Panc1 (cell line): ENCODE data around the gene KBTBD12. TPM values are rescaled to one million over a fixed set of nuclear protein-coding genes. Genes with fewer than 3 reads are reported as not detected.

Experiments used
- ATAC-seq: fragments of 200-7000 bp; cut with Tn5 transposase; 2 replicates; pipeline ENCODE4 v1.9.1; 2020; ENCODE audit warnings: mild to moderate bottlenecking, moderate library complexity
- BruUV-seq: library from RNA; stranded (reverse); fragments of 400-500 nt; replicated peaks from 2 replicates; lab custom pipeline; 2021; lab: Mats Ljungman, UMichigan
- CTCF ChIA-PET: fragments of 300-600 bp; sonication (Branson Sonifier 250); formaldehyde crosslinking; loops from one replicate; lab custom pipeline; 2022; ENCODE audit warnings: antibody characterized with exemption; lab: Charles Lee
- POLR2A ChIA-PET: fragments of 300-600 bp; sonication (Branson Sonifier 250); formaldehyde crosslinking; loops from one replicate; lab custom pipeline; 2022; ENCODE audit warnings: antibody characterized with exemption; lab: Charles Lee
- DNase-seq: peaks from one replicate; pipeline ENCODE4 v3.0.0-alpha.2; 2010; ENCODE audit warnings: low read depth, low spot score
- H3K27ac ChIP-seq: 2 replicates; pipeline ENCODE4 v1.5.1; 2011; ENCODE audit warnings: mild to moderate bottlenecking, low read length, inconsistent platforms
- H3K27me3 ChIP-seq: fragments of 200-500 bp; sonication (Bioruptor generic); 2 replicates; pipeline ENCODE4 v1.6.0; 2014; ENCODE audit warnings: low read length, inconsistent platforms; ENCODE audit not compliant: control insufficient read depth, insufficient read depth
- H3K36me3 ChIP-seq: fragments of 200-500 bp; sonication (Bioruptor generic); 2 replicates; pipeline ENCODE4 v1.5.1; 2014; ENCODE audit warnings: inconsistent platforms, mild to moderate bottlenecking, low read length, moderate library complexity; ENCODE audit not compliant: control insufficient read depth, insufficient read depth
- H3K4me1 ChIP-seq: 2 replicates; pipeline ENCODE4 v1.5.1; 2011; ENCODE audit warnings: inconsistent platforms, mild to moderate bottlenecking, low read length, moderate library complexity; ENCODE audit not compliant: control insufficient read depth, insufficient read depth
- H3K4me3 ChIP-seq, 2 experiments: 2 replicates each; pipeline ENCODE4 v1.5.1; 2011 to 2012; ENCODE audit warnings: low read depth in 2 of 2, low read length in 2 of 2, mild to moderate bottlenecking in 2 of 2, inconsistent platforms in 1 of 2, moderate library complexity in 1 of 2
- H3K9me3 ChIP-seq: fragments of 200-500 bp; sonication (Bioruptor generic); 2 replicates; pipeline ENCODE4 v1.5.1; 2014; ENCODE audit warnings: low read depth, mild to moderate bottlenecking, inconsistent platforms, low read length, moderate library complexity; ENCODE audit not compliant: control insufficient read depth, insufficient read depth
- CTCF ChIP-seq: fragments of 450-650 bp; IDR thresholded peaks from 2 replicates; pipeline ENCODE4 v1.5.1; 2017; ENCODE audit warnings: mild to moderate bottlenecking
- POLR2AphosphoS5 ChIP-seq: IDR thresholded peaks from 2 replicates; pipeline ENCODE4 v1.6.1; 2012; ENCODE audit warnings: mild to moderate bottlenecking, low read depth, low read length, moderate library complexity
- REST ChIP-seq, 2 experiments: IDR thresholded peaks; 2 replicates each; pipeline ENCODE4 v1.6.1; 2011 to 2012; ENCODE audit warnings: low read depth in 2 of 2, control low read depth in 1 of 2, low read length in 1 of 2, mild to moderate bottlenecking in 1 of 2, moderate library complexity in 1 of 2; ENCODE audit not compliant: insufficient read depth in 1 of 2
- SIN3A ChIP-seq: IDR thresholded peaks from 2 replicates; pipeline ENCODE4 v1.6.1; 2012; ENCODE audit warnings: low read depth, mild to moderate bottlenecking, low read length, moderate library complexity, borderline replicate concordance; ENCODE audit not compliant: insufficient read depth
- TCF7L2 ChIP-seq: IDR thresholded peaks from 2 replicates; pipeline ENCODE4 v1.6.1; 2011; ENCODE audit warnings: mild to moderate bottlenecking, low read depth, low read length, inconsistent platforms
- in situ Hi-C: cut with HindIII; loops from 2 replicates; pipeline ENCODE4 v1.10.0; 2016; ENCODE audit warnings: low sequenced_read_pairs, low pct_unique_long_range_greater_than_20kb
- intact Hi-C: fragments of 100-400 bp; cut with micrococcal nuclease; formaldehyde crosslinking; loops from one replicate; pipeline ENCODE4 v1.10.0; 2022; ENCODE audit not compliant: unreplicated experiment
- total RNA-seq: library from RNA; stranded (reverse); gene quantifications from one replicate; pipeline ENCODE4 v1.2.1, GENCODE V29; 2021; ENCODE audit not compliant: unreplicated experiment

The KBTBD12 gene
- total RNA-seq, 1 experiment from 2014 or later = 0.28 TPM

- peaks cover 34% of the 10 kb centered on the region for H3K27me3 ChIP-seq
- no peaks in the 10 kb centered on the region for H3K36me3 ChIP-seq
- TF ChIP-seq SIN3A (no peak), TCF7L2 (no peak), CTCF (no peak), REST (IDR thresholded peaks at IDR 0.05; ENCODE audit: insufficient read depth in 1 of 2, low read depth in 2 of 2, low read length in 1 of 2) (no peak), POLR2AphosphoS5 (no peak)
- H3K9me3 ChIP-seq = no peaks in the 10 kb centered on the region
- no peak overlapping the region for H3K4me3 ChIP-seq
- H3K27ac ChIP-seq = no peak overlapping the region
- ChIA-PET CTCF (interaction anchor here (0.7 kb wide), 1 partner anchor 405 kb away, joined by 3 read pairs; no protein-coding TSS in a partner anchor), POLR2A (no interaction called here)
- DNase-seq (no peak), ATAC-seq (no peak)
- intact Hi-C loops = no loop called here
- in situ Hi-C loops = loop anchor here (10.0 kb wide), 1 partner anchor 105 kb away; no protein-coding TSS in a partner anchor
- no TSS peak for BruUV-seq
- no peaks in the 10 kb centered on the region for H3K4me1 ChIP-seq
These were observed 34.5 kb downstream of the KBTBD12 start for GRCh38 chr3:127949446-127950055.

- TF ChIP-seq POLR2AphosphoS5 (no peak), REST (IDR thresholded peaks at IDR 0.05; ENCODE audit: insufficient read depth in 1 of 2, low read depth in 2 of 2, low read length in 1 of 2) (no peak), TCF7L2 (no peak), CTCF (no peak), SIN3A (no peak)
- no peak for ATAC-seq
- Histone ChIP-seq H3K4me3 (no peak overlapping the region), H3K36me3 (no peaks in the 10 kb centered on the region), H3K9me3 (no peaks in the 10 kb centered on the region), H3K27me3 (peaks cover 43% of the 10 kb centered on the region), H3K27ac (no peak overlapping the region), H3K4me1 (no peaks in the 10 kb centered on the region)
- BruUV-seq = no TSS peak
- ChIA-PET CTCF (no interaction called here), POLR2A (no interaction called here)
- intact Hi-C loops (no loop called here), in situ Hi-C loops (loop anchor here (10.0 kb wide), 1 partner anchor 106 kb away; no protein-coding TSS in a partner anchor)
- DNase-seq = no peak
These were observed 36.2 kb downstream of the KBTBD12 start for GRCh38 chr3:127951276-127951675.
